ENCODE measurements around the gene CIAO2B.

CIAO2B gene

GRCh38 chr16:66890799-66891198 lies 43.4 kb downstream of the CIAO2B start:
- TF ChIP-seq TCF4 (CRISPR knock-in tag; IDR thresholded peaks at IDR 0.05; ENCODE audit: borderline replicate concordance) (no peak), ISL1 (CRISPR knock-in tag; IDR thresholded peaks at IDR 0.05) (no peak), CREB5 (CRISPR knock-in tag; IDR thresholded peaks at IDR 0.05; ENCODE audit: low read depth) (no peak), ZNF8 (CRISPR knock-in tag; IDR thresholded peaks at IDR 0.05) (no peak), ARNTL (CRISPR knock-in tag; IDR thresholded peaks at IDR 0.05; ENCODE audit: borderline replicate concordance, low read depth) (no peak), ZNF70 (CRISPR knock-in tag; IDR thresholded peaks at IDR 0.05) (no peak), GLIS3 (CRISPR knock-in tag; IDR thresholded peaks at IDR 0.05) (no peak), ZFP30 (CRISPR knock-in tag; IDR thresholded peaks at IDR 0.05) (no peak), TOX (CRISPR knock-in tag; IDR thresholded peaks at IDR 0.05; ENCODE audit: borderline replicate concordance) (no peak), CSRNP3 (CRISPR knock-in tag; IDR thresholded peaks at IDR 0.05) (no peak), OSR1 (CRISPR knock-in tag; IDR thresholded peaks at IDR 0.05) (no peak), SNAI2 (CRISPR knock-in tag; IDR thresholded peaks at IDR 0.05) (no peak)
- no peak for ATAC-seq

- ATAC-seq, result no peak
- TF ChIP-seq ISL1 (CRISPR knock-in tag; IDR thresholded peaks at IDR 0.05) (no peak), ESRRG (CRISPR knock-in tag; IDR thresholded peaks at IDR 0.05) (no peak), RARB (CRISPR knock-in tag; IDR thresholded peaks at IDR 0.05) (no peak), OSR1 (CRISPR knock-in tag; IDR thresholded peaks at IDR 0.05) (no peak), PATZ1 (CRISPR knock-in tag; IDR thresholded peaks at IDR 0.05; ENCODE audit: borderline replicate concordance) (no peak), BACH2 (CRISPR knock-in tag; IDR thresholded peaks at IDR 0.05; ENCODE audit: borderline replicate concordance) (no peak), PPARA (CRISPR knock-in tag; IDR thresholded peaks at IDR 0.05; ENCODE audit: borderline replicate concordance) (no peak), CSRNP3 (CRISPR knock-in tag; IDR thresholded peaks at IDR 0.05) (no peak), ZNF8 (CRISPR knock-in tag; IDR thresholded peaks at IDR 0.05) (no peak), TSHZ2 (CRISPR knock-in tag; IDR thresholded peaks at IDR 0.05) (no peak), ZNF565 (CRISPR knock-in tag; conservative IDR thresholded peaks at IDR 0.05; ENCODE audit: low read depth) (no peak), GLIS3 (CRISPR knock-in tag; IDR thresholded peaks at IDR 0.05) (no peak), ZC3H10 (CRISPR knock-in tag; IDR thresholded peaks at IDR 0.05) (no peak), ZFP30 (CRISPR knock-in tag; IDR thresholded peaks at IDR 0.05) (no peak), SNAI2 (CRISPR knock-in tag; IDR thresholded peaks at IDR 0.05) (no peak), CSDC2 (CRISPR knock-in tag; IDR thresholded peaks at IDR 0.05) (no peak), TOX (CRISPR knock-in tag; IDR thresholded peaks at IDR 0.05; ENCODE audit: borderline replicate concordance) (no peak), CREB5 (CRISPR knock-in tag; IDR thresholded peaks at IDR 0.05; ENCODE audit: low read depth) (no peak)
These were observed 44.6 kb downstream of the CIAO2B start for GRCh38 chr16:66889622-66890021.
